ENCODE measurements around the gene PPIL6.

Gene PPIL6

DNA sequence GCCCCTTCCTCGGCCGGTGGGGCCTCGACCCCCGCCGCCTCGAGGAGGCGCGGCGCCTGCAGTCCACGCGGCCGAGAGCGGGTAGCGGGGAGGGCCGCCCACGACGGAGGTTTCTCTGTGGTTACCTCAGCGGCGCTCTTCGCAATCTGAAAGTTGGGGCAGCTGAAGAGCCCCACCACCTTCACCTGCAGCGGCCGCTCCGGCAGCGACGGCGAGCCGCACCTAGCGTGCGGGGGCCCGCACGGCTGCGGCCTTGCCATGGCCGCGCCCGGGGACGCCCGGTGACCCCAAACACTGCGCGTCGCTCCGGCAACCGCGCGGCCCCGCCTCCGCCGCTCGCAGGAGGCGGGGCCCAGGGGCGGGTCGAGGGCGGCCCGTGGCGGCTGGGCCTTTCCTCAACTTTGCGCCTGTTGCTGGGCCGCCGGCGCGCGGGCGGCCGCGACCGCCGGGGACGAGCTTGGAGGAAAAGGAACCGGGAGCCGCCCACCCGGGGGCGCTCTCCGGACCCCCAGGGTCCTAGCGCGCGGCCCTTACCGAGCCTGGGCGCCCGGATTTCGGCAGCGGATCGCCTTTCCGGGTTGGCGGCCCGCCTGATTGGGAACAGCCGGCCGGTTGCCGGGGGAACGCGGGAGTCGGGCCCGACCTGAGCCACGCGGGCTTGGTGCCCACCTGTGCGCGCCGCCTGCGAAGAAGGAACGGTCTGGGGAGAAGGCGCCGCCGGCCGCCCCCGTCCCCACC, at the start of gene PPIL6, which contains the start of gene SMPD2:
PPIL6 (minus strand) TSS at position 298 of the 738 bp plus-strand sequence; CDS start at position 260, 38 bp downstream.
SMPD2 (plus strand) TSS at position 394 of the 738 bp plus-strand sequence. CDS start 398 bp downstream, outside the sequence.
- no peaks in the 10 kb centered on the region for H3K27me3 ChIP-seq (ENCODE audit: insufficient read depth, low read depth, severe bottlenecking)
- H3K36me3 ChIP-seq: peaks cover 36% of the 10 kb centered on the region
- peak; percentile 89 for DNase-seq
- no peaks in the 10 kb centered on the region for H3K9me3 ChIP-seq (ENCODE audit: severe bottlenecking)
- peak within 1 kb of the TSS; percentile 72 for H3K4me3 ChIP-seq (ENCODE audit: low read depth, low read length)
- H3K27ac ChIP-seq: peak within 1 kb of the TSS; percentile 85
- TF ChIP-seq, protein P1, sequence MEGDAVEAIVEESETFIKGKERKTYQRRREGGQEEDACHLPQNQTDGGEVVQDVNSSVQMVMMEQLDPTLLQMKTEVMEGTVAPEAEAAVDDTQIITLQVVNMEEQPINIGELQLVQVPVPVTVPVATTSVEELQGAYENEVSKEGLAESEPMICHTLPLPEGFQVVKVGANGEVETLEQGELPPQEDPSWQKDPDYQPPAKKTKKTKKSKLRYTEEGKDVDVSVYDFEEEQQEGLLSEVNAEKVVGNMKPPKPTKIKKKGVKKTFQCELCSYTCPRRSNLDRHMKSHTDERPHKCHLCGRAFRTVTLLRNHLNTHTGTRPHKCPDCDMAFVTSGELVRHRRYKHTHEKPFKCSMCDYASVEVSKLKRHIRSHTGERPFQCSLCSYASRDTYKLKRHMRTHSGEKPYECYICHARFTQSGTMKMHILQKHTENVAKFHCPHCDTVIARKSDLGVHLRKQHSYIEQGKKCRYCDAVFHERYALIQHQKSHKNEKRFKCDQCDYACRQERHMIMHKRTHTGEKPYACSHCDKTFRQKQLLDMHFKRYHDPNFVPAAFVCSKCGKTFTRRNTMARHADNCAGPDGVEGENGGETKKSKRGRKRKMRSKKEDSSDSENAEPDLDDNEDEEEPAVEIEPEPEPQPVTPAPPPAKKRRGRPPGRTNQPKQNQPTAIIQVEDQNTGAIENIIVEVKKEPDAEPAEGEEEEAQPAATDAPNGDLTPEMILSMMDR (IDR thresholded peaks at IDR 0.05; ENCODE audit: low read depth, low read length): peak; percentile 43

DNA sequence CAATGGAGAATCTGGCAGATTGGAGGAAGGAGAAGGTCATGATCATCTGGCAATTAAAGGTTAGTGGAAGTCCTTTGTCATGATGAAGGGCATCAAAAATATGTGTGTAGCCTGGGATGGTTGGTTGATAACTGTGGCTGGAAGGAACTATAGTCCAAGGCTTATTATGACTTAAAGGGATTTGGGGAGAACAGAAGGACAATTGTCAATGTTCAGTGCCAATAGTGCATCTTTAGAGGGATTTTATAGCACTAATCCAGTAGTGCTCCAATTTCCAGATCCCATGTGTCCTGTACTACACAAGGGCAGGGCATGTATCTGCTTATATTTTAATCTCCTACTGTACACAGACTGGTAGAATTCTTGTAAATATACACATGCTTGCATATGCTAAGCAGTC, 47.6 kb upstream of the PPIL6 start:
- H3K9me3 ChIP-seq (ENCODE audit: severe bottlenecking): no peaks in the 10 kb centered on the region
- H3K27me3 ChIP-seq (ENCODE audit: insufficient read depth, low read depth, severe bottlenecking): no peaks in the 10 kb centered on the region
- peak; percentile 16 for DNase-seq
- H3K36me3 ChIP-seq: no peaks in the 10 kb centered on the region
- no peak overlapping the region for H3K4me3 ChIP-seq (ENCODE audit: low read depth, low read length)
- TF ChIP-seq, protein P1 (IDR thresholded peaks at IDR 0.05; ENCODE audit: low read depth, low read length): no peak
- no peak overlapping the region for H3K27ac ChIP-seq

DNA sequence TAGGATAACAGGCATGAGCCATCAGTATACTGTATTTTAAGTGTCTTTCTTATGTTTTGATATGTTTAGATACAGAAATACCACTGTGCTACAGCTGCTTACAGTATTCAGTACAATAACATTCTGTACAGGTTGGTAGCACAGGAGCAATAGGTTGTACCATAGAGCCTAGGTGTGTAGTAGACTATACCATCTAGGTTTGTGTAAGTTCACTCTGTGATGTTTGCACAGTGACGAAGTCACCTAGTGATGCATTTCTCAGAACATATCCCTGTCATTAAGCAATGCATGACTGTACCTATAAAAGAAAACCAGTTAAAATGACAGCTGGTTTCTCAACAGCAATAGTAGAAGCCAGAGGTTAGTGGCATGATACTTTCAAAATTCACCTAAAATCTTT, 45.6 kb upstream of the PPIL6 start:
- Histone ChIP-seq H3K27me3 (ENCODE audit: insufficient read depth, low read depth, severe bottlenecking) (no peaks in the 10 kb centered on the region), H3K36me3 (peaks cover 13% of the 10 kb centered on the region), H3K27ac (no peak overlapping the region), H3K9me3 (ENCODE audit: severe bottlenecking) (no peaks in the 10 kb centered on the region), H3K4me3 (ENCODE audit: low read depth, low read length) (no peak overlapping the region)
- DNase-seq: no peak
- TF ChIP-seq, protein P1 (IDR thresholded peaks at IDR 0.05; ENCODE audit: low read depth, low read length): no peak

- Histone ChIP-seq H3K9me3 (ENCODE audit: severe bottlenecking) (no peaks in the 10 kb centered on the region), H3K27ac (no peak overlapping the region), H3K4me3 (ENCODE audit: low read depth, low read length) (no peak overlapping the region), H3K36me3 (peaks cover 20% of the 10 kb centered on the region), H3K27me3 (ENCODE audit: insufficient read depth, low read depth, severe bottlenecking) (no peaks in the 10 kb centered on the region)
- no peak for DNase-seq
- TF ChIP-seq, protein P1 (IDR thresholded peaks at IDR 0.05; ENCODE audit: low read depth, low read length): no peak
Measured at GRCh38 chr6:109485266-109485935, 45.0 kb upstream of the PPIL6 start.

DNA sequence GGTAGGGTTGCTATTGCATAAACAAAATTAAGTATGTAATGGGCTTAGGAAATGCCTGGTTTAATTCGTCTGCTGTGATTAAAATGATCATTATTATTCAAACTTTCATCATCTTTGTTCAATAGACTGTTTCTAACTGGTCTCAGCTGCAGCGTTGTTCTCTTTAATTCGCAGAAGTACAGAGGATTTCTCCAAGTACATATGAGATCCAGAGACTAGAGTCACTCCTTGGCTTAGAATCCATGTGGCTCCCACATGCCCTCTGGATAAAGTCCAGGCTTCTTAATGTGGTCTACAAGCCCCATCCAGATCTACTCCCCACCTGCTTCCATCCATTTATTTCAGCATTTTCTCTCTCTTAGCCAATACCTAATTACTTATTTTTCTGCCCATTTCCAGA, 43.7 kb upstream of the PPIL6 start:
- Histone ChIP-seq H3K27ac (no peak overlapping the region), H3K27me3 (ENCODE audit: insufficient read depth, low read depth, severe bottlenecking) (no peaks in the 10 kb centered on the region), H3K9me3 (ENCODE audit: severe bottlenecking) (no peaks in the 10 kb centered on the region), H3K4me3 (ENCODE audit: low read depth, low read length) (peak overlapping the region; percentile 50), H3K36me3 (peaks cover 30% of the 10 kb centered on the region)
- TF ChIP-seq, protein P1 (IDR thresholded peaks at IDR 0.05; ENCODE audit: low read depth, low read length): no peak
- DNase-seq: no peak
